T-cell (primary cell): ENCODE results near the gene CDC42BPB. TPM values are rescaled to one million over a fixed set of nuclear protein-coding genes. Genes with fewer than 3 reads are reported as not detected.

Experiments used
- ATAC-seq, 4 experiments: fragments of 200-7000 bp in 3 of 4; fragments of 150-1000 bp in 1 of 4; cut with Tn5 transposase; replicated peaks in 1 of 4; 1 replicate in 3 of 4; 2 replicates in 1 of 4; pipeline ENCODE4 v1.10.0; 2021; ENCODE audit warnings: moderate library complexity in 3 of 4, mild to moderate bottlenecking in 2 of 4, moderate number of reproducible peaks in 1 of 4
- CTCF ChIA-PET, 2 donors: fragments of 300-600 bp; sonication (Branson Sonifier 250); formaldehyde crosslinking; loops; one replicate each; lab custom pipeline; 2022; ENCODE audit warnings: antibody characterized with exemption in 2 of 2; lab: Charles Lee
- POLR2A ChIA-PET, 2 donors: fragments of 300-600 bp; sonication (Branson Sonifier 250); formaldehyde crosslinking; loops; one replicate each; lab custom pipeline; 2022; ENCODE audit warnings: antibody characterized with exemption in 2 of 2; lab: Charles Lee
- DNase-seq, 35 experiments: peaks; one replicate each; pipeline versions ENCODE4 v3.0.0 to v3.0.0-alpha.2; 2013 to 2023
- H3K27ac ChIP-seq: one replicate; pipeline ENCODE4 v1.5.1; 2013; ENCODE audit warnings: low read length
- H3K27me3 ChIP-seq, 2 experiments: replicated peaks in 1 of 2; 1 replicate in 1 of 2; 2 replicates in 1 of 2; pipeline versions ENCODE4 v1.6.1 to v1.7.0; 2013; ENCODE audit warnings: low read length in 1 of 2, mixed read lengths in 1 of 2; ENCODE audit not compliant: control insufficient read depth in 2 of 2, insufficient read depth in 2 of 2; ENCODE audit errors: extremely low read depth in 1 of 2
- H3K36me3 ChIP-seq, 2 donors: 1 replicate in 1 of 2; 2 replicates in 1 of 2; pipeline versions ENCODE4 v1.6.1 to v1.7.0; 2013; ENCODE audit warnings: low read length in 1 of 2; ENCODE audit not compliant: control insufficient read depth in 2 of 2, insufficient read depth in 1 of 2; ENCODE audit errors: extremely low read depth in 1 of 2
- H3K4me1 ChIP-seq, 2 experiments: 1 replicate in 1 of 2; 2 replicates in 1 of 2; pipeline versions ENCODE4 v1.6.1 to v1.7.0; 2013; ENCODE audit warnings: low read length in 2 of 2, mixed read lengths in 1 of 2; ENCODE audit not compliant: insufficient read depth in 2 of 2, control insufficient read depth in 1 of 2; ENCODE audit errors: extremely low read depth in 1 of 2
- H3K4me3 ChIP-seq, 2 donors: 1 replicate in 1 of 2; 2 replicates in 1 of 2; pipeline versions ENCODE4 v1.5.1 to v1.7.0; 2013; ENCODE audit warnings: mild to moderate bottlenecking in 2 of 2, low read length in 1 of 2, moderate library complexity in 1 of 2; ENCODE audit not compliant: control insufficient read depth in 1 of 2; ENCODE audit errors: extremely low read depth in 1 of 2
- H3K9me3 ChIP-seq: 2 replicates; pipeline ENCODE4 v1.7.0; 2013
- H3K27ac Mint-ChIP-seq, 2 donors: one replicate each; pipeline ENCODE4 v1.8.0; 2020 to 2021; ENCODE audit warnings: mild to moderate bottlenecking in 2 of 2, mixed read lengths in 2 of 2
- H3K27me3 Mint-ChIP-seq, 2 donors: one replicate each; pipeline ENCODE4 v1.8.0; 2021 to 2022; ENCODE audit warnings: mixed read lengths in 2 of 2
- H3K36me3 Mint-ChIP-seq: one replicate; pipeline ENCODE4 v1.8.0; 2021; ENCODE audit warnings: mixed read lengths
- H3K4me1 Mint-ChIP-seq, 3 donors: one replicate each; pipeline ENCODE4 v1.8.0; 2020 to 2022; ENCODE audit warnings: mixed read lengths in 3 of 3, mild to moderate bottlenecking in 1 of 3
- H3K4me3 Mint-ChIP-seq, 3 donors: one replicate each; pipeline ENCODE4 v1.8.0; 2020 to 2022; ENCODE audit warnings: mild to moderate bottlenecking in 3 of 3, mixed read lengths in 3 of 3, moderate library complexity in 3 of 3
- H3K9me3 Mint-ChIP-seq, 3 donors: one replicate each; pipeline ENCODE4 v1.8.0; 2020 to 2022; ENCODE audit warnings: mixed read lengths in 3 of 3
- WGBS: methylation state at CpG from one replicate; pipeline ENCODE4 v1.1.5; 2013; ENCODE audit warnings: missing lambda C conversion rate; ENCODE audit not compliant: insufficient coverage; 5-methylcytosine and 5-hydroxymethylcytosine counted together
- total RNA-seq, 35 experiments: library from RNA in 6 of 35; stranded (reverse) in 6 of 35; fragments of 120-200 nt in 1 of 35; gene quantifications; one replicate each; pipeline versions ENCODE4 v1.2.1 to v1.2.4 and lab custom pipeline; 2013 to 2026

Gene CDC42BPB
- total RNA-seq, 5 donors from 2014 or later (not counting 1 experiment from before 2014, with no cell fraction given) = 5.3 to 17.5 (median 11.2) TPM

DNA sequence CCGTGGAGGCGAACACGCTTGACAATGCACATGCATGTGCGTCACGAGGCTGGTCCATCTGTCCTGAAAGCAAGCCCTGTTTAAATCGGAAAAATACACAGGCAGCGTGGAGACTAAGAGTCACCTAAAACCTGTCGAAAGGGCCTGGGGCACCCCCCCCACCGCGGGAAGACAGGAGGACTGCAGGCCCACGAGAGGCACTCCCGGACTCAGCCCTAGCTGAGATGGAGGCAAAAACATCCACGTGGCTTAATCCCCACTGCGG is 54.1 kb downstream of the CDC42BPB start:
- CTCF ChIA-PET = no interaction called here
- Mint-ChIP-seq H3K36me3 (peaks cover 6% of the 10 kb centered on the region), H3K27ac (no peak overlapping the region)

DNA sequence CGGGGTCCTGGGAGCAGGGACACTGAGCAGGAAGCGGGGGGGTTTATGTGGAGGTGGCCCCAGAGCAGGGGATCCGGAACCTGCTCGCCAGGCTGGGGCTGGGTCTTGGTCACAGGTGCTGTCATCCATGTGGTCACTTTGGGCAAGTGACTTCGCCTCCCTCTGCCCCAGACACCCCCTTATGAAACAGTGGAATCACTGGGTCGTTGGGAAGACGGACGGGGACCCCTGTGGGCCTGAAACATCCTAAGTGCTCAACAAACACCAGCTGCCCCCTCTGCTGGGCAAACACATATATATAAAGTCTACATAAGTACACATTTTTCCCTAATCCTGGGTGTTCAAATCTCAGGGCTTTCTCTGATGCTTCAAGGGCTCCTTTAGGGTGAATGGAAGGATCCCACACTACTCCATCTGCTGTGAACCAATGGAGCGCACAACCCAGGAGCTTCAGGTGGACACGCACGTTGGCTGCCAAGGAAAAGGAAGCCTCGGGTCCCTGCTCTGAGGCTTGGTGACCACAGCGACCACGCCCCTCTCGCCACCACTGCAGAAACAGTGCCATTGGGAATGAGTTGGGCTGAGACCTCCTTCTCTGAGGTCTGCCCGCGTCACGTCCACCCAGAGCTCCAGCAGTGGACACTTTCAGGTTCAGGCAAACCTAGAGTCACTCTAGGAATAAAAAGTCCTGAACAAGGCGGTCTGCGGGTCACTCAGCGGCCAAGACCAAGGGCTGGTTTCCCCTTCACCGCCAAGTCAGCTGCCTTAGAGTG is 54.6 kb downstream of the CDC42BPB start:
- ATAC-seq (no peak), DNase-seq (peak in 1 of 35 experiments; percentile 14)
- H3K4me1 ChIP-seq = no peaks in the 10 kb centered on the region
- Mint-ChIP-seq H3K27me3 (no peaks in the 10 kb centered on the region), H3K4me3 (no peak overlapping the region), H3K36me3 (peaks cover 6% of the 10 kb centered on the region), H3K9me3 (no peaks in the 10 kb centered on the region), H3K4me1 (no peaks in the 10 kb centered on the region), H3K27ac (no peak overlapping the region)
- CTCF ChIA-PET = no interaction called here
- POLR2A ChIA-PET = no interaction called here
- H3K27ac ChIP-seq = no peak overlapping the region
- WGBS = 80% methylated on average over 18 of the region's 22 CpGs
- no peaks in the 10 kb centered on the region for H3K36me3 ChIP-seq
- H3K4me3 ChIP-seq = no peak overlapping the region
- peaks cover 0 to 5% of the 10 kb centered on the region in 2 experiments for H3K27me3 ChIP-seq
- H3K9me3 ChIP-seq = no peaks in the 10 kb centered on the region

More for the DNA sequence above, 54.1 kb downstream of the CDC42BPB start:
- H3K4me3 Mint-ChIP-seq = no peak overlapping the region
- H3K4me3 ChIP-seq = no peak overlapping the region
- WGBS = 89% methylated on average over 12 of the region's 14 CpGs
- no peak for DNase-seq
- no peaks in the 10 kb centered on the region for H3K9me3 ChIP-seq
- peaks cover 0 to 5% of the 10 kb centered on the region in 2 experiments for H3K27me3 ChIP-seq
- H3K4me1 Mint-ChIP-seq = no peaks in the 10 kb centered on the region
- H3K36me3 ChIP-seq = no peaks in the 10 kb centered on the region
- H3K9me3 Mint-ChIP-seq = no peaks in the 10 kb centered on the region
- no peaks in the 10 kb centered on the region for H3K27me3 Mint-ChIP-seq
- no peaks in the 10 kb centered on the region for H3K4me1 ChIP-seq
- no peak for ATAC-seq
- POLR2A ChIA-PET = no interaction called here
- H3K27ac ChIP-seq = no peak overlapping the region

DNA sequence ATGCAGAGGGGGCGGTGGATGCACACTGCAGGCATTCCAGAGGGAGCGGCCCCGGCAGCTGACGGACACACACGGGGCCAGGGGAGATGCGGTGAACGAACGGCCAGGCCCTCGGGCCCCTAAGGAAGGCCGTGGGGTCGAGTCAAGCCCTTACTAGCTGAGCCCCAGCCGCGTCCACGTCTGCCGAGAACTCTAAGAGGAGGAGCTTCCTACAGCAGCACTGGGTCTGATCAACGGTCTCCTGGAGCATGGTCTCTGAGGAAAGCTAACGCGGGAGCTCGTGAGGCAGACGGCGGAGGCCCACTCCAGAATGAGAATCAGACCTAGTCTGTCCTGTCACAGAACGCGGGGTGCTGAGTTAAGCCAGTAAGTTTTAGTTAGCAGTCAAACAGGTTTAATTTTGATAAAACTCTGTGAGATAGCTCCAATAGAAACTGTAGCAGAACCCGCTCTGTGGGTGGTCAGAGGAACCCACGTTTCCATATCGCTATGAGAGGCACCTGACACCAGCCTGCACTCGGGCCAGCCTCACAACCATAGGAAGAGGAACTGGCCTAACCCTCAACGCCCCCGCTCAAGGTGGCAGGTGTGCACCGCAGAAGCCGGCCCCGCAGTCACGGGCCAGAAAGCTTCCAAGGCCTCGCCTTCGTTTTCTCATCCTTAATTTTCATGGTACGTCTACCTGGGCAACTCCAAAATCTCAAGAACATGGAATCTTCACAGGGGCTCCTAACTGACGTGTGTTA is 55.5 kb downstream of the CDC42BPB start:
- ATAC-seq = no peak
- H3K36me3 Mint-ChIP-seq = peaks cover 4% of the 10 kb centered on the region
- ChIA-PET POLR2A (no interaction called here), CTCF (no interaction called here)
- H3K4me1 ChIP-seq = no peaks in the 10 kb centered on the region
- H3K36me3 ChIP-seq = no peaks in the 10 kb centered on the region
- no peaks in the 10 kb centered on the region for H3K9me3 Mint-ChIP-seq
- H3K27ac ChIP-seq = no peak overlapping the region
- H3K27ac Mint-ChIP-seq = no peak overlapping the region
- H3K4me1 Mint-ChIP-seq = no peaks in the 10 kb centered on the region
- no peak overlapping the region for H3K4me3 ChIP-seq
- 81% methylated on average over 31 of the region's 37 CpGs for WGBS
- H3K27me3 ChIP-seq = peaks cover 0 to 5% of the 10 kb centered on the region in 2 experiments
- H3K9me3 ChIP-seq = no peaks in the 10 kb centered on the region
- DNase-seq = no peak
- H3K4me3 Mint-ChIP-seq = no peak overlapping the region
- H3K27me3 Mint-ChIP-seq = no peaks in the 10 kb centered on the region

DNA sequence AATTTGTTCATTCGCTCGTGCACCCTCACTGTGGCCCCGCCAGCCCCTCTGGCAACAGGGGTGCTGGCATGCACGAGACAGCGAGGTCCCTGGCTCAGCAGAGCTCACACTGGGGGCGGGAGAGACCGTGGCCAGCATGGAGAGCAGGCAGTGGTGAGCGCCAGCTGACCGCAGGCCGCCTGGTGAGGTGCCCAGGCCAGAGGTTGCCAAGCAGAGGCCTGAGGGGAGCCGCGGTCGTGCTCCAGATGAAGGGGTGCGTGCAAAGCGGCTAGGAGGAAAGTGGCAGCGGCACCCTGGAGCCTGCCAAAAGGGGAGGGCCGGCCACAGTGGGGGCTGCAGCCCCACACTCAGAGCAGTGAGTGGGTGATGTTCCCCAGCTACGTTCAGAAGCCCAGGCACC is 56.1 kb downstream of the CDC42BPB start:
- no peaks in the 10 kb centered on the region for H3K4me1 ChIP-seq
- Mint-ChIP-seq H3K36me3 (peaks cover 4% of the 10 kb centered on the region), H3K27me3 (no peaks in the 10 kb centered on the region), H3K4me1 (no peaks in the 10 kb centered on the region), H3K27ac (no peak overlapping the region), H3K4me3 (no peak overlapping the region), H3K9me3 (no peaks in the 10 kb centered on the region)
- peaks cover 0 to 5% of the 10 kb centered on the region in 2 experiments for H3K27me3 ChIP-seq
- ATAC-seq (no peak), DNase-seq (no peak)
- no peak overlapping the region for H3K4me3 ChIP-seq
- 91% methylated on average over 18 of the region's 18 CpGs for WGBS
- ChIA-PET CTCF (no interaction called here), POLR2A (no interaction called here)
- no peaks in the 10 kb centered on the region for H3K9me3 ChIP-seq
- no peak overlapping the region for H3K27ac ChIP-seq
- no peaks in the 10 kb centered on the region for H3K36me3 ChIP-seq

DNA sequence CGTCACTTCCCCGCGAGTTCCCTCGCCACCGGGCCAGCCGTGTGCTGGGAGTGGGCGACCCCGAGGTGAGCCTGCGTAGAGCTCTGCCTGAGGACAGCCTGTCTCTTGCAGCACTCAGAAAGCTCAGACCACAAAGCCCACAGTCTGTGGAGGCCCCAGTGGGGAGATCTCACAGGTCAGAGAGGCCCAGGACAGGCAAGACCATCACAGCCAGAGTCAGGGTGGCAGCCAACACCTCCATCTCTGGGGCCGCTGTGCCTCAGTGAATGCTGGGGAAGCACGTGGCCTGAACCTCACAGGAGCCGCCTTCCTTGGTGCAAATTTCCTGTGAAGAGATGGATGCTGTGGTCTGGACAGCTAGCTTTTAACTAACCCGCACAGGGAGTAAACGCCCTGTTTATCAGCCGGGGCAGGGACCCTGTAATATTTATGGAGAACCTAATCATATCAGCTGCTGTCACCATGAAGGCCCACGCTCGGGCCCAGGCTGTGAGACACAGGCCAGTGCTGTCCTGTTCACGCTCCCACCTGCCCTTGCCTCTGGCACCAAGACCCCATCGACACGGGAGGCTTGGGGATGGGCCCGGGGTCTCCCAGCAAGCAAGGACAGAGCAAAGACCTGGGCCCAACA is 56.9 kb downstream of the CDC42BPB start:
- no peak overlapping the region for H3K27ac ChIP-seq
- no peaks in the 10 kb centered on the region for H3K4me1 ChIP-seq
- H3K4me3 ChIP-seq = no peak overlapping the region
- H3K27me3 ChIP-seq = peaks cover 0 to 8% of the 10 kb centered on the region in 2 experiments
- Mint-ChIP-seq H3K4me3 (no peak overlapping the region), H3K27ac (no peak overlapping the region), H3K27me3 (no peaks in the 10 kb centered on the region), H3K36me3 (peaks cover 4% of the 10 kb centered on the region), H3K4me1 (no peaks in the 10 kb centered on the region), H3K9me3 (no peaks in the 10 kb centered on the region)
- CTCF ChIA-PET = no interaction called here
- ATAC-seq = no peak
- POLR2A ChIA-PET = no interaction called here
- H3K36me3 ChIP-seq = no peaks in the 10 kb centered on the region
- H3K9me3 ChIP-seq = no peaks in the 10 kb centered on the region
- no peak for DNase-seq
- WGBS = 91% methylated on average over 20 of the region's 21 CpGs

DNA sequence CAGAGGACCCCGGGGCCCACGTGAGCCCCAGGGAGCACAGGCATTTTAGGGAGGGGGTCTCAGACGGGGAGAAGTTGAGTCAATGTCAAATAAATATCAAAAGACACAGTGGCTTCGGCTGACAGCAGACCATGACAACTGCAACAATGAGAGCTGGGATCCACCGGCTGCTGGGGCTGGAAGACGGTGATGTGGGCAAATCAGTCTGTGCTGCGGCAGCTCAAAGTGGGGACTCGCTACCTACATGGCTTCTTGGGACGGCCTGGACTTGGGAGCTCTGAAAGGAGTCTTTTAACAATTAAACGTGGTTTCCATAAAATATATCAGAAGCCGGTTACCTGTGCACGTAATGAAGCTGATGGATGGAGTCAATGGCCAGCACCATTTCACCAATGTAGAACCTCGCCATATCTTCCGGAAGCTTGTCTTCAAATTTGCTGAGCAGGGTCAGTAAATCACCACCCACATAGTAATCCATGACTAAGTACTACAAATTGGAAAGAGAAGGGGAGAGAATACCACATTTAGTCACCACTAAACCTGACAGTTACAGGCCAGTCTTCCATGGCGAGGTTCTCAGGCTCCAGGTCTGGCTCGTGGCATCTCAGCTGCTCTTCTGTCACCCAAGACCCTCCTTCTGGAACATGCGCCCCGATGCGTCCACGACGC is 58.0 kb downstream of the CDC42BPB start:
- no peak overlapping the region for H3K27ac Mint-ChIP-seq
- DNase-seq = no peak
- ChIA-PET CTCF (no interaction called here), POLR2A (no interaction called here)
- no peaks in the 10 kb centered on the region for H3K4me1 ChIP-seq
- no peaks in the 10 kb centered on the region for H3K36me3 ChIP-seq
- no peaks in the 10 kb centered on the region for H3K4me1 Mint-ChIP-seq
- H3K4me3 Mint-ChIP-seq = no peak overlapping the region
- H3K27ac ChIP-seq = no peak overlapping the region
- ATAC-seq = no peak
- WGBS = 96% methylated on average over 10 of the region's 21 CpGs
- peaks cover 0 to 13% of the 10 kb centered on the region in 2 experiments for H3K27me3 ChIP-seq
- peaks cover 4% of the 10 kb centered on the region for H3K36me3 Mint-ChIP-seq
- H3K4me3 ChIP-seq = no peak overlapping the region
- no peaks in the 10 kb centered on the region for H3K27me3 Mint-ChIP-seq
- H3K9me3 Mint-ChIP-seq = no peaks in the 10 kb centered on the region
- H3K9me3 ChIP-seq = no peaks in the 10 kb centered on the region
